NCI-H2227 treated with DMSO at 0.1 percent for 48 hours (cell line): Measurements from ENCODE around the gene ALG8.

ENCODE experiments used
- DNase-seq: peaks from one replicate; lab custom pipeline; 2025; lab: John Stamatoyannopoulos, UW

The ALG8 gene

DNA sequence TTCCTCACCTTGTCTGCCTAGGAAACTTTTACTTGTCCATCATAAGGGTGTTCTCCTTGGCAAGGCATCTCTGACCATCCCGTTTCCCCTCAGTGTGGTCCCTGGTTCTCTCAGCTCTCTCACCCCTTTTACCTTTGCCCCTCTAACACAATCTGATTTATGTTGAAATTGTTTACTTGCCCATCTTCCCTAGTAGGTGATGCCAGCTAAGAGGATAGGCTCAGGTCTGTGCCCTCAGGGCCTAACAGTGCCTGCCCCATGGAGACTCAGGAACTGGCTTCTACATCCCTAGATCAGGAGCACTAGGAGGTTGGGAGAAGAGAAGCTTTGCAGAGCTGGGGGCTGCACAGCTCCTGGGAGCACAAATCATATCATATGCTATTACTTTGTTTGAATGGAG, 21.1 kb upstream of the ALG8 start:
- no peak for DNase-seq

DNA sequence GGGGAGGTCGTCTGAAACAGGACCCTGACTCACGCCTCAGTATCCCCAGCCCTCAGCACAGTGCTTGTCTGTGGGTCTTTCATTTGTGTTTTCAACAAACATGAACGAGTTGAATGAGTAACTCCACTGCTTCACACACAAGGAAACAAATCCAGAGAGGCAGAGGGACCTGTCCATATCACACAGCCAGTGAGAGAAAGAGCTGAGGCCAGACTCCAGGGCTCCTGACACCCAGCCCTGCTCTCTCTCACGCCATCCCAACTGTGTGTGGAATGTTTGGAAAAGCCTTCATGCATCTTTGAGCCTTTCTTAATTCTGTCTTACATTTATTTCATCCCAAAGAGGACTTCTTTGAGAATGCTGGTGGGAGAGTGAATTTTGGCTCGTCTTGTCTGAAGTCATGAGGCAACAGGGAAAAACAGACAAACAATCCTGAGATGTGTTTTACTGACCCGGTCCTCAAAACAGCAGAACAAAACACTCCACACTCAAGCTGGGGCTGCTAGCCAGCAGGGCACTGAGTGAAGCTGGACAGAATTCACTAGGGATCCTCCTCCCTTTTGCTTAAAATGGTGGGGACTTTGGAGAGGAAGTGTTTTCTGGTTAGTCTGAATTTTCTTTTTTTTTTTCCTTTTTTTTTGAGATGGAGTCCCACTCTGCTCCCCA, 19.7 kb upstream of the ALG8 start:
- DNase-seq, result no peak

DNA sequence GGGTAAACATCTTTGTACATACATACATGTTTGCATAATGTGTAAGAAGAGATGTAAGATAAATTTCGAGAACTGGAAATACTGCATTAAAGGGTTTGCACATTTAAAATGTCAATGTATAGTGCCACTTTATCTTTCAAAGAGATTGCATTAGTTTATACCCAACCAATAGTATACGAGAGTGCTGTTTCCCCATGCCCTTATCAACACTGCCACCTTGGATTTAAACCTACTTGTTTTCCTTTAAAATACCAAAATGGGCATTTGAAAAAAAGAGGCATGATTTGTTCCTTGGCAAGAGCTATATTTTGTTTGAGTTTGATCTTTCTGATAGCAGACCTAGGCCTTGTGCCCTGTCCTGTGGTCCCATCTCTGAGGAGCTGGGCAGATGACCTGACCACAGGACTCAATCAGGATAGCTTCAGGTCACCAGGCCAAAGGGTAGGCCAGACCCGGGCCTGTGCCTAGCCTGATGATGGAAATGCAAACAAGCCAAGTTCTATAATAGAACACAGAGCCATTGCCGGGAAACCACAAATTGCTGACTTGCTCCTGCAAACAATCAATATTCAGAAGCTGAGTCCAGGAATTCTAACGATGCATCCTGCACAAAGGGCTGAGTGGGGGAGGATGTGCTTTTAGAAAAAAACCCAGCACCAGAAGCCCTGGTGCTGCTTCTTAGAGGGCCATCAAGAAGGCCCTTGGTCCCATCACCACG, 16.9 kb upstream of the ALG8 start:
- DNase-seq, result no peak

DNA sequence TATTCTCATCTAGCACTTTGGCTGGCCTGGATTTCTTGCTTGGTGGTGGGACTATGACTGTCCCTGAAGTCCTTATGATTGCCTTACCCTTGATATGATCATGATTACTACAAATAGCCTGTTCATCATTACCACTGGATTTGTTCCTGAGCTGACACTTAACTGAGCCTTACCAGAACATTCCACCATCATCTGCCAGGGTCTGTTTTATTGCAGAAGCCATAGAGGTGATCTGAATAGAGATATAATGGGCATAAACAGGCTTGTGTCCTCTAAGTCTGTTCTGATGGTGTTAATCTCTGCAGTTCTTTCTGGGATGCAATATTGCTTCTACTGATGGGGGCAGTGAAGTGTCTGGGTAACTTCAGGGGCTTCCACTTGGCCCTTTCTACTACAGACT, 12.4 kb upstream of the ALG8 start:
- DNase-seq, result no peak

DNA sequence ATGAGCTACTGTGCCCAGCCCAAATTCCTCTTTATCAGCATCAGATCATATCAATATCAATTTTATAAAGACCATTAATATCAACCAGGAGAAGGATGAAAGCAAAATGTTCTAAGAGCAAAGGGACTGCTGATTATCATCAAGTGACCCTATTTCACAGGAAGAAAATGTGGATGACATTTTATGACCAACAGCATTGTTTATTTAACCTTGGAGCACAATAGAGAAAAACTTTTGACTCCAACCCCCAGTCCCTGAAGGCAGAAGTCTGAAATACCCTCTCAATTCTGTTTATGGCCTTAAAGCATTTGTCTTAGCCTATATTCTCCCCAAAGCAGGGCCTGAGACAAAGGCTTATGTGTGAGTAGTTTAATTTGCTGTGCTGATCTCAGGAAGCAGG, 11.3 kb upstream of the ALG8 start:
- no peak for DNase-seq

DNA sequence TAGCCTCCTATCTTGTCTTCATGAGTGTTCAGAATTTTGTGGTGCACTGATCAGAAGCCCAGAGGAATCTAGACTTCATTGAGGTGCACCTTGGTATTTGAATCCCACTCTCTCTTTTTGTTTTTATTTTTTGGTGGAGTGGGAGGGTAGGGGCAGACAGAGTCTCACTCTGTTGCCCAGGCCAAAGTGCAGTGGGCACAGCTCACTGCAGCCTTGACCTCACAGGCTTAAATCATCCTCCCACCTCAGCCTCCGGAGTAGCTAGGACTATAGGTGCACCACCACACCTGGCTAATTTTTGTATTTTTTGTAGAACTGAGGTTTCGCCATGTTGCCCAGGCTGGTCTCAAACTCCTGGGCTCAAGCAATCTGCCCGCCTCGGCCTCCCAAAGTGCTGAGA, 10.9 kb upstream of the ALG8 start:
- DNase-seq, result no peak

DNA sequence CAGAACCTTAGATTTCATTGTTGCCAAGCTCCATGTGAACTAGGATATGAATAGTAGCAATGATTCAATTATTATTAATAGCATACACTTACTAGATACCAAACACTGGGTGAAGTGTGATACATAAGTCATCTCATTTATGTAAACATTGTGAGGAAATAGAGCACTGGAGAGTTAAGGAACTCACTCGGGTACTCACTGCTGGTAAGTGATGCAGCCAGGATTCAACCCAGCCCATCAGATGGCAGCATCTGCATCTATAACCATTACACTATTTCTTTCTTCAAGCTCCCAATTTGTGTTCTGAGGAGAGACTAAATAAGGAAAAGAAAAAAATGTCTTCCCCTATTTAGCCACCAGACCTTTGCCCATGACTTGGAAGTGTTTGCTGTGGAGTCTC, 10.2 kb upstream of the ALG8 start:
- DNase-seq, result no peak

DNA sequence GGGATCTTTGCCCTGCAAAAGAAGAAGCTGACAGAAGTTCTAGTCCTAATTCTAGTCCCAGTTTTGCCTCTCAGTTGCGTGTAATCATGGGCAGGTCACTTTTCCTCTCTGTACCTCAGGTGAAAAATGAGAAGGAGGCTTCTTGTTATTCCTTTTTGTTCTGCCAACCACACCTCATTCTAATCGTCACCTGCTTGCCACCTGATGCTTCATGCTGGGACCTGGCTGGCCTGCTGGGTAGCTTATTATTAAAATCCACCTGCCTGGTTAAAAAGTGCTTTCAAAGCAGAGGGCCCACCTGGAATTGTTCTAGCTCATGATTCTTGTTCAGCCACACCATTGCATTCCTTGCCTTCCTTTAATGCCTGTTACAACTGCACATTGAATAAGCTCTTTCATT, 8.4 kb upstream of the ALG8 start:
- no peak for DNase-seq

DNA sequence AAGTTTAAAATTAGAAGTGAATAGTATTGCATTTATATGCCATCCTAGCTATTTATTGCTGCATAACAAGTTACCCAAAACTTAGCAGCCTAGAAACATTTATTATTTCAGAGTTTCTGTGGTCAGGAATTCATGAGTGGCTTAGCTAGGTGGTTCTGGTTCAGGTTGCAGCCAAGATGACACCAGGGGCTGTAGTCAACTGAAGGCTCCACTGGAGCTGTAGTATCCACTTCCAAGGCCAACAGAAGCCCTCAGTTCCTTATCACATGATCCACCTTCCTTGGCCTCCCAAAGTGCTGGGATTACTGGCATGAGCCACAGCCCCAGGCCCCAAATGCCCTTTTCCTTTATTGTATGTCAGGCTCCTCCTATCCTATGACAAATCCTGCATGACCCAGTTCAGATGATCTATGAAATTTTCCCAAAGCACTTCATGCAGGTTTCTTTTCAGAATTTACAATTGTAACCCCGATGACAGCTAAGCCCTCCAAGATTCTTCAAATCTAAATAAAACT, 6.1 kb upstream of the ALG8 start:
- no peak for DNase-seq

DNA sequence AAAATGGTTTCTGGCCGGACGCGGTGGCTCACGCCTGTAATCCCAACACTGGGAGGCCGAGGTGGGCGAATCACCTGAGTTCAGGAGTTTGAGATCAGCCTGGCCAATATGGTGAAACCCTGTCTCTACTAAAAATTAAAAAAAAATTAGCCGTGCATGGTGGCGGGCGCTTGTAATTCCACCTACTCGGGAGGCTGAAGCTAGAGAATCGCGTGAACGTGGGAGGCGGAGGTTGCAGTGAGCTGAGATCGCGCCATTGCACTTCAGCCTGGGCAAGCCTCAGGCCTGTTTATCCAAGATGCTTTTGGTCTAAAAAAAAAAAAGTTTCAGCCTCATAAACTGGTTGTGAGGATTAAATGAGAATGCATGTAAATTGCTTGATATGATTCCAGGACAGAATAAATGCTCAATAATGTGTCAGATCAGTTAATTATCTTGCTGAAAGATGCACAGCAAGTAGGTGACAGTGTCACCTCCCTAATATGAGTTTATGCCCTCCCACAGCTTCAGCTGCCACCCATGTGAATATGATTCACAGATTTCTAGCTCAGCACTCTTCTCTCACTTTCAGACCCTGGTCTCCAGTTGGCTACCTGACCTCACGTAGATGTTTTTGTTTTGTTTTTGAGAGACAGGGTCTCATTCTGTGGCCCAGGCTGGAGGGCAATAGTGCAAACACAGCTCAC, 1.1 kb upstream of the ALG8 start:
- DNase-seq, result no peak

DNA sequence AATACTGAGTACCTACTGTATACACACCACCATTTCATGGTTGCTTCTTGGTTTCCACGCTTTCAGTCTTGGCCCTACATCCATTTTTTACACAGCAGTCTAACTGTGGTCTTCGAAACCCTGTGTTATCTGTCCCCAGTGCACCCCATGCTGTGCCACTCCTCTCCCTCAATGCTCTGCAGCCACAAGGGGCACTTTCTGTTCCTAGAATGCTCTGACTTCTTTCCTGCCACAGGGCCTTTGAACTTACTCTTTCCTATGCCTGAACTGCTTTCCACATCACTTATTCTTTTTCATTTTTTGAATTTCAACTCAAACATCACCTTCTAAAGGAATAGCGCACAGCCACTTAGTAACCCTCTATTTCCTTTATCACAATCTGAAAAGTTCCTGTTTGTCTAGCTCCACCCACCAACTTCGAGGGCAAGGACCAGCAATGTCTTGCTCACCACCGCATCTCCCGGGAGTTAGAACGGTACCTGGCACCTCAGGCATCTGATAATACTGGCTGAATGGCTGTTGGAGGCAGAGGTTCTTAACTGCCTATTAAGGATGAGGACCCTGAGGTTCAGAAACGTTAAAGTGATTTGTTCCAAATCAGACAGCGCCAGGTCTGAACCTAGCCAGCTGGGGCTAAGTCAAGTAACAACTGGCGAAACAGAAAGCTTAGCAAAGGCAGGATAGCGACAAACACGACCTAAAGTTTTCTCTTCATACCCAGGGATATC, 568 bp downstream of the ALG8 start:
- peak; percentile 79 for DNase-seq

DNA sequence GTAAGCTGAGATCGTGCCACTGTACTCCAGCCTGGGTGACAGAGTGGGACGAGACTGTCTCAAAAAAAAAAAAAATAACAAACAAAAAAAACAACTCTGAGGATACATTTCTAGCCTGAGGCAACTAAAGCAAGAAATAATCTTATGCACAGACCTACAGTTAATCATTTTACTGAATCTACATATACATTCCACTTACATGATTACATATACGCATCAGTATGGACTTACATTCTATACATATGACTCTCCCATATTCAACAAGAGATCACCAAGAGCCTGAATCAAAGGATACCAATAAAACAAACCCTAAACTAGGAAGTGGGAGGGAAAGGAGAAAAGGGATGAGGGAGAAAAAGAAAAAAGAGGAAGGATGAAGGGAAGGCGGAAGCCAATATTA, 1.1 kb downstream of the ALG8 start:
- no peak for DNase-seq

DNA sequence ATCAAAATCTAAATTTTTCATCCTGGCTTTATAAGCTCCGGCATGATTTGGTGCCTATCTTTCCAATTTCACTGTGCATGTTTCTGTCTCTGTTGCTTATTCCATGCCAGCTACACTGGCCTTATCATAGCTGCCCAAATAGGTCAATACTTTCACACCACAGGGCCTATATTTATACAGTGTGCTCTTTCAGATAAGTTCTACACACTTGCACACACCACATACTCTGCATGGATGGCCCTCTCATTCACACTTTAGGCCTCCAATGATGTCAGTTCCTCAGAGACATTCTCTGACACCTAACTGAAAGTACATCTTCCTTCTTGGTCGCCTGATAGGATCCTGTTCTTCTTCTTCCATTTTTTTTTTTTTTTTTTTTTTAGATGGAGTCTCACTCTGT, 7.0 kb downstream of the ALG8 start:
- DNase-seq, result no peak

DNA sequence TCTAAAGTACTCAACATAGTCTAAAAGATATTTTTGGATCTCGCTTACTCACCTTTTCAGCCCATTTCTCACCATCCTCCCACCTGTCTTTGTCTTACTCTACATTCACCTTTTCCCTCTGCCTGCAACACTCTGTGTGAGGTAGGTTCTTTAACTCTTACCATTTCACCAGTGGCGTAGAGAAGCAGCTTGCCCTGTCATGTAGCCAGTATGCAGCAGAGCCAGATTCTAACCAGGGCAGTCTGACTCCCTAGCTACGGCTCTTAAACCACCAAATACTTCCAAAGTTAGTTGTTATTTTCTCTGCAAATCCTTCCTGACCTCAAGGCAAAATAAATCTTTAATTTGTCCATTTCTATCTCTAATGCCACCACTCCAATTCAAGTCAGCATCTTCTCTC, 7.5 kb downstream of the ALG8 start:
- DNase-seq, result no peak

DNA sequence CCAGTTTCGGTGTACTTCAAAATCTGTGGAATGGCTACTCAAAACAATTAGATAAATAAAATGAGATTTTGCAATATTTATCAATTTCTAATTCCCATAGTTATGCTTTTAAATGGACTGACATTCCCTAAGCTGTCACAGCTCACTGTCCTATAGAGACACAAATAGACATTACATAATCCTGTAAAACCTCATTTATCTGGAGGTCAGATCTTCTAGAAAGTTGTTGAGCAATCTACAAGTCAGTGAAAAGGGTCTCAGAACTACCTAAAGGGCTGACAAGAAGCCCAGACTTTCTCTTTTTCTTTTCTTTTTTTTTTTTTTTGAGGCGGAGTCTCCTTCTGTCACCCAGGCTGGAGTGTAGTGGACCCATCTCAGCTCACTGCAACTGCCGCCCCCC, 12.0 kb downstream of the ALG8 start:
- no peak for DNase-seq

DNA sequence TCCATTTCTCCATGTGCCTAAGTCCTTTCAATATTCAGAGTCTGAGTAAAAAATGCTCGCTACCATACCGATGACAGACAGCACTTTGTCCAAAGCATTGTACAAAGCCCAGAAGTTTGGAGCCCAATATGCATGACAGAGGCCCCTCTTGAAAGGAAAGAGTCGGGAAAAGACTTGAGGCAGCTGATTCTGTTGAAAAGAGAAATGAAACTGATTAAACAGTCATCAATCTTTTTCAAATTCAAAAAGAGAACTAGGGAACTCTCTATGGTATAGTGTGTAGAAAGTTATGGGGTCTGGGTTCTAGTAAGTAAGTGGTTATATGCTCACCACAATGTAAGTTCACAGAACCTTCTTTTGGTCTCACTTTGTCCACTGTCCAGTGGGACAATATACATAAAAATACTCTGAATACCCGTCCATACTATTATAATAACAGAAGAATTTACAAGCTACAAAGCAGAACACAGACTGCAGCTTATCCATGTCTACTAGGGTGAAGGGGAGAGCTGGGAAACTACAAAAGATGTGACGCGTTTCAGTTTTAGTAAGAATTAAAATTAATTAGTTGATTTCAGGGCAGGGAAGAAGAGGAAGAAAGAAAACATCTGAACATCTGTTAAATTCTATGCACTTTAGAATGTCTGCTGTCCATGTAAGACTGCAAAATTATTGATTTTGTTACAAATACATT, 26.7 kb downstream of the ALG8 start:
- no peak for DNase-seq

DNA sequence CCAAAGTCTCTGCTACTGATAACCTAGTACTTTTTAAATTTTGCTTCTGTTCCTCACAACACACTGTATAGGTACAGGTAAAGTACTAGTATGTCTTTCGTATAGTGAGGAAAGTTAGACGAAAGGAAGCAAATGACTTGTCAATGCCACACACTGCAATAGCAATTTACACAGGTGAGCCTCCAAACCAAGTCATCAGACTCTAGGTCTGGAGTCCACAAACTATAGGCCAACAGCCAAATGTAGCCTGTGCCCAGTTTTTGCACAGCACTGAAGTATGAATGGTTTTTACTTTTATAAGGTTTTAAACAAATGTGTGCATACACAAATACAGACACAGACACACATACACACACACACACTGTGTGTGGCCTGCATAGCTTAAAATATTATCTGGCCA, 28.1 kb downstream of the ALG8 start:
- DNase-seq, result no peak

DNA sequence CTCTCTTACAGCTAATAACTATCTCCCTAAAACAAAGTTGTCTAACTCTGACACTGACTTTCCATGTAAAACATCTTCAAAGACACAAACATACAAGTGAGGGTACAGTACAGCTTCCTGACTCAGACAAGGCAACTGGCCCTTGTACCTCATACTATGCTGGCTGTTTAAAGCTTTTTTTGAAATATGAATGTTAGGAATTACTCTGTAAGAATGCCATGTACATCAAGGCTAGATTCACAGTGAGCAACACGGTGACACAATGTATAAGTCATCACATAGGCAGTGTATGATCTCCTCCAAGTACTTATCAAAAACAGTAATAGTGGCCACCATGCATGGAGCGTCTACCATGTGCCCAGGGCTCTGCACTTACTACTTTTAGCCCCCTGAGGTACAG, 28.6 kb downstream of the ALG8 start:
- no peak for DNase-seq

DNA sequence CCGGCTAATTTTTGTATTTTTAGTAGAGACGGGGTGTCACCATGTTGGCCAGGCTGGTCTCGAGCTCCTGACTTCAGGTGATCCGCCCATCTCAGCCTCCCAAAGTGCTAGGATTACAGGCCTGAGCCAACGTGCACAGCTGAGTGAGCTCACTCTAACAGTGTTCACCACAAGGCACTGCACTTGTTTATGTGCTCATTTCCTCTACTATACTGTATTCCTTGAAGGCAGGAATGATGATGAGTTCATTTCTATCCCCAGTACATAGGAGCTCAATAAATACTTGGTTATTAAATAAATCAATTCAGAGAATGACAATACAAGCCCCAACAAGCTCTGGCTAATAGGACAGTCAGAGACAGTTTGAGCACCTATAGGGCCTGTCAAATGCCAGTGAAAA, 29.1 kb downstream of the ALG8 start:
- DNase-seq, result no peak

DNA sequence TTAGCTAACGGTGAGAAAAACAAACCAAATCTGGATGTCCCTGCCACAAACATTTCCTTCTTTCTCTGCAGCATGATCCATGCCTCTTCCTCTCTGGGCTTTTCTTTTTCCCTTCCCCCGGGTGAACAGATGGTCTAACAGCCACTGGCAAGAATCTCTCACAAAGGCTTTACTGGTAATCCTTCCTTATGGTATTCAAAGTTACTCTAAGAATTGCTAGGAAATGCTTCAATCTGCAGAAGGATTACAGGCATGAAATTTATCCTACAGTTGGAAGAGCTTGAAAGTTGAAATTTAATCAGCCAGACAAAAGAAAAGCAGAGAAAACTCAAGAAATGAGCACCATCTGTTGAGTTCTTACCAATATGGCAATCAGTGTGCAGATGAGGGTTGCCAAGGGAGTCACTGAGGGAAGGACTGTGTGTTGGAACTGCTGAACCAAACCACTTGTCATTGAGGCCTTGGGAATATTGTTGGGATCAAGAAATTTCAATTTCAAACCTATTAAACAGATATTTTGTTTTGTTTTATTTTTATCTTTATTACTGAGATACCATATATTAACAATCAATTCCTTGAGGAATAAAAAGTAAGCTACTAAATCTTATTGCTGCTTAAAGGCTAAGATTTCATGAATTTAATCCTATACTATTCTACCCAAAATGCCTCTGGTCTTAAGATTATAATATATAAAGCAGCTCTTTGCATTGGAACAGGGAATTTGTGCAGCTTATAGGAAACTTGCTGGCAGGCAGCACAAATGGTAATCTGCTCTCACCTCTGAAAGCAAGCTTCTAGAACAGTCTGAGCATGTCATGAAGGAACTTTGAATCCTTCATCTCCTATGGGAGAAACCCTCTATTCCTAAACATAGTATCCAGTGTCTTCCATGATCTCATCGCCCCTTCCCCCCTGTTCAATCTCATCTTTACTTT, 30.1 kb downstream of the ALG8 start:
- no peak for DNase-seq
